GM21619 (cell line): ENCODE measurements around the gene AP3M1.

Experiments
- ATAC-seq: cut with Tn5 transposase; IDR thresholded peaks from one replicate; pipeline ENCODE4 v1.9.1; 2021; ENCODE audit not compliant: unreplicated experiment

AP3M1 gene

GRCh38 chr10:74081192-74081803 is 69.3 kb downstream of the AP3M1 start:
- no peak for ATAC-seq

- ATAC-seq, result no peak
These were observed 70.6 kb downstream of the AP3M1 start for GRCh38 chr10:74079936-74080590.

- no peak for ATAC-seq
These were observed 71.3 kb downstream of the AP3M1 start for GRCh38 chr10:74079028-74079935.

- ATAC-seq, result peak; percentile 54
These were observed 72.6 kb downstream of the AP3M1 start for GRCh38 chr10:74078037-74078436.

GRCh38 chr10:74077416-74077815 is 73.2 kb downstream of the AP3M1 start:
- no peak for ATAC-seq

- ATAC-seq, result no peak
These were observed 73.7 kb downstream of the AP3M1 start for GRCh38 chr10:74076961-74077360.

GRCh38 chr10:74075906-74076305 is 74.7 kb downstream of the AP3M1 start:
- ATAC-seq, result no peak

GRCh38 chr10:74072503-74072902 is 78.1 kb downstream of the AP3M1 start:
- no peak for ATAC-seq

- ATAC-seq, result no peak
These were observed 79.5 kb downstream of the AP3M1 start for GRCh38 chr10:74071157-74071556.
